Measurements from ENCODE around the gene ALCAM. TPM values are rescaled to one million over a fixed set of nuclear protein-coding genes. Genes with fewer than 3 reads are reported as not detected.
"Not testable (repeated sequence)": the region's sequence is repeated elsewhere in the genome, so short reads cannot be mapped to it uniquely, and the experiment has no call there.

ALCAM gene
- total and polyA plus RNA-seq, 2 of the 8 experiments (the other 6 are each of a cell fraction or from before 2014, with no cell fraction given) = 10.8 to 33.0 TPM

GRCh38 chr3:105392598-105392997, 25.9 kb downstream of the ALCAM start:
- H3K18ac ChIP-seq (ENCODE audit: extremely low read depth, low read length); FAIRE-seq; H4K5ac ChIP-seq (ENCODE audit: insufficient read length, low read depth, low read length); H2AK5ac ChIP-seq (ENCODE audit: low read depth, low read length); POLR2A ChIA-PET (ENCODE audit: partially characterized antibody); H2BK20ac ChIP-seq (ENCODE audit: low read length); DNase-seq (ENCODE audit: low read depth in 1 of 2, low spot score in 2 of 2); H3K79me1 ChIP-seq (ENCODE audit: low read depth, low read length); H3K9me3 ChIP-seq (ENCODE audit: insufficient read depth in 2 of 2, low read depth in 1 of 2, low read length in 1 of 2); CTCF ChIA-PET (ENCODE audit: partially characterized antibody); H2BK120ac ChIP-seq (replicated peaks; ENCODE audit: low read depth, low read length); H3K4ac ChIP-seq (replicated peaks; ENCODE audit: insufficient read length, low read depth, low read length); H3K4me1 ChIP-seq (replicated peaks in 1 of 4; ENCODE audit: control insufficient read depth in 3 of 4, insufficient read depth in 4 of 4, low read length in 3 of 4); H3K23me2 ChIP-seq (ENCODE audit: low read depth, low read length); H3K14ac ChIP-seq (ENCODE audit: insufficient read length); H3K36me3 ChIP-seq (ENCODE audit: control insufficient read depth in 2 of 4, insufficient read depth in 4 of 4, low read length in 3 of 4); H3K27ac ChIP-seq (ENCODE audit: low read depth, low read length); H3K4me3 ChIP-seq (ENCODE audit: extremely low read depth in 1 of 4, insufficient read depth in 2 of 4, low read depth in 3 of 4, low read length in 4 of 4); H3K4me2 ChIP-seq (ENCODE audit: insufficient read depth in 1 of 2, low read depth in 2 of 2, low read length in 2 of 2); H2BK15ac ChIP-seq (ENCODE audit: low read length); H3K56ac ChIP-seq (replicated peaks; ENCODE audit: insufficient read length, low read depth, low read length); H2BK12ac ChIP-seq (ENCODE audit: low read depth, low read length); H2AFZ ChIP-seq (ENCODE audit: low read length); H3K23ac ChIP-seq (ENCODE audit: insufficient read length); H4K8ac ChIP-seq (ENCODE audit: extremely low read depth, insufficient read depth, low read length); H3K27me3 ChIP-seq (replicated peaks in 1 of 4; ENCODE audit: control insufficient read depth in 3 of 4, extremely low read depth in 1 of 4, insufficient read depth in 3 of 4, low read length in 3 of 4); H2BK5ac ChIP-seq (ENCODE audit: low read depth, low read length); H4K20me1 ChIP-seq (replicated peaks in 1 of 2; ENCODE audit: control insufficient read depth in 1 of 2, insufficient read depth in 2 of 2, low read length in 2 of 2); H4K91ac ChIP-seq (replicated peaks; ENCODE audit: insufficient read length, low read length); H3K9ac ChIP-seq (replicated peaks in 1 of 4; ENCODE audit: extremely low read depth in 1 of 4, low read depth in 3 of 4, low read length in 3 of 4): not testable (repeated sequence)
- H3K79me2 ChIP-seq (ENCODE audit: control insufficient read depth in 1 of 2, insufficient read depth in 2 of 2, low read length in 2 of 2) = peaks cover 3 to 76% of the 10 kb centered on the region in 2 experiments; a peak in 3 of 4 replicates

Data from H1 (cell line).